ENCODE results near the gene BTNL8. TPM values are rescaled to one million over a fixed set of nuclear protein-coding genes. Genes with fewer than 3 reads are reported as not detected.
"Not testable (repeated sequence)": the region's sequence is repeated elsewhere in the genome, so short reads cannot be mapped to it uniquely, and the experiment has no call there.

BTNL8 gene
- total RNA-seq, 1 donor from 2014 or later = not detected

GRCh38 chr5:180874804-180875582 lies 24.0 kb upstream of the BTNL8 start:
- intact Hi-C loops (cut with micrococcal nuclease) = no loop called here

DNA sequence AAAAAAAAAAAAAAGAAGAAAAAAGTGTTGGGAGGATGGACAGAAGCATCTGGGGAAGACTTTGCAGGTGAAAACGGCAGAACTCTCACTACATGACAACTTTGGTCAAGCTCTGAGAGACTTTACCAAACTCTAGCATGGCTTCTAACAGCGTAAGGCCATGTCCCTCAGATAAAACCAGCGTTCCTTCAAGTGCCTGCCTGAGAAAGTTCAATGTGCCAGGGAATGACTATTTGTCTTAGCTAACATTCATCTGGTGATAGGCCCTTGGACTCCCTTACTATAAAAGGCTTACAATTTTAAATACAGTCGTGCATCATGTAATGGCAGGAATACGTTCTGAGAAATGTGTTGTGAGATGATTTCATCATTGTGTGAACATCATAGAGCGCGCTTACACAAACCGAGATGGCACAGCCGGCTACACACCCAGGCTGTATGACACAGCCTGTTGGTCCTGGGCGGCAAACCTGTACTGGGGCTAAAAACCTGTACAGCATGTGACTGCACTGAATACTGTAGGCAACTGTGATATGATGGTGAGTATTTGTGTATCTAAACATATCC lies 23.0 kb upstream of the BTNL8 start:
- intact Hi-C loops (cut with micrococcal nuclease) = no loop called here

GRCh38 chr5:180885845-180886529 lies 13.0 kb upstream of the BTNL8 start:
- intact Hi-C loops (cut with micrococcal nuclease) = not testable (repeated sequence)

GRCh38 chr5:180889381-180889780 lies 9.6 kb upstream of the BTNL8 start:
- intact Hi-C loops (cut with micrococcal nuclease) = no loop called here

DNA sequence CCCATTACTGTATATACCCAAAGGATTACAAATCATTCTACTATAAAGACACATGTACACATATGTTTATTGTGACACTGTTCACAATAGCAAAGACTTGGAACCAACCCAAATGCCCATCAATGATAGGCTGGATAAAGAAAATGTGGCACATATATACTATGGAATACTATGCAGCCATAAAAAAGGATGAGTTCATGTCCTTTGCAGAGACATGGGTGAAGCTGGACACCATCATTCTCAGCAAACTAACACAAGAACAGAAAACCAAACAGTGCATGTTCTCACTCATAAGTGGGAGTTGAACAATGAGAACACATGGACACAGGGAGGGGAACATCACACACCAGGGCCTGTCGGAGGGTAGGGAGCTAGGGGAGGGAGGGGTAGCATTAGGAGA lies 3.6 kb upstream of the BTNL8 start:
- intact Hi-C loops (cut with micrococcal nuclease) = not testable (repeated sequence)

- intact Hi-C loops (cut with micrococcal nuclease) = no loop called here
Observed at GRCh38 chr5:180900178-180900577, 1.2 kb downstream of the BTNL8 start.

DNA sequence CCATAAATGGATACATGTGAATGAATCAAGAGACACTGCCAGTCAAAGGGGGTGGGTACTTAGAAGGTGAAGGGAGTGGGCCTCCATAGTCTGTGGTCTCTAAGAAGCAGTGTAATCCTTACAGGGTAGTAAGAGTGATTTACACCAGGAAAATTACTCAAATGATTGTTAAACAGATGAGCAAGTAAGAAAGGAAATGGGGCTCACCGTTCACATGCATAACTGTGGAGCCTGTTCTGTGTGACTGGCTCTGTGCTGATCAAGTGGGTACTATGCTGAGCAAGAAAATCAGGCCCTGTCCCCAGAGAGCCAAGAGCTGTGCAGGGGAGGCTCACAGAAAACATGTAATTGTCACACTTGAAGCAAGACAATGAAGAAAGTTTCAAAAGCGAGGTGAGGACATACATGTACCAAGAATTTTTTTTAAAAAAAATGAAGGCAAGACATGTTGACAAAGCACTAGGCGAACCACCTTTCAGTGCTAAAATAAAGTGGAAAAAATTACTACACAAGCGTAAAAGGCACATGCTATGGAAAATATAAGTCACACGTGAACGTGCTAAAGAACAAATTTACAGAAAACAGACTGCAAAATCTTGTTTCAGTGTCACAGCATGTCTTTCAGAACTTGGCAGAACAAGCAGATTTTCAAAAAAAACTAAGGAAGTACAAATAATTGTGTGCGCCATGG lies 2.5 kb downstream of the BTNL8 start:
- intact Hi-C loops (cut with micrococcal nuclease) = no loop called here

GRCh38 chr5:180908400-180908799 lies 9.4 kb downstream of the BTNL8 start:
- intact Hi-C loops (cut with micrococcal nuclease) = no loop called here

GRCh38 chr5:180908998-180909731 lies 10.2 kb downstream of the BTNL8 start:
- intact Hi-C loops (cut with micrococcal nuclease) = no loop called here

DNA sequence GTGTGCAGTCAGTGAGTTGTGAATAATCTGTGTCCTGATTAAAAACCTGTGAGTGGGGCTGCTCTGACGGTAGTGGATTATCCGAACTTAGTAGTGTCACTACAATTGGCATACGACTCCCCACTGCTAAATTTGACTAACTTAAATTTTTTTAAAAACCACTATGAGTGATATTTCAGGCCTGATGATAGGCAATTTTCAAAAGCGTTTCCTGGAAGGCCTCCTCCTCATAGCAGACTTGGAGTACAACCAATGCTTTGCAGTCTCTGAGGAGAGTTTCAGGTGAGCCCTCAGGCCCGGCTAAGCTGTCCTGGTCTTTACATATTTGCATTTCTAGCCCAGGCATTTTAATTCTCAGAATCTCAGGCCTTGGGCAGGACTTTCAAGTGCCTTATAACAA lies 10.8 kb downstream of the BTNL8 start:
- intact Hi-C loops (cut with micrococcal nuclease) = no loop called here

- intact Hi-C loops (cut with micrococcal nuclease) = no loop called here
Observed at GRCh38 chr5:180910182-180910581, 11.2 kb downstream of the BTNL8 start.

- intact Hi-C loops (cut with micrococcal nuclease) = no loop called here
Observed at GRCh38 chr5:180910735-180911134, 11.8 kb downstream of the BTNL8 start.

GRCh38 chr5:180914646-180915045 lies 15.7 kb downstream of the BTNL8 start:
- intact Hi-C loops (cut with micrococcal nuclease) = no loop called here

- intact Hi-C loops (cut with micrococcal nuclease) = no loop called here
Observed at GRCh38 chr5:180915924-180916323, 17.0 kb downstream of the BTNL8 start.

DNA sequence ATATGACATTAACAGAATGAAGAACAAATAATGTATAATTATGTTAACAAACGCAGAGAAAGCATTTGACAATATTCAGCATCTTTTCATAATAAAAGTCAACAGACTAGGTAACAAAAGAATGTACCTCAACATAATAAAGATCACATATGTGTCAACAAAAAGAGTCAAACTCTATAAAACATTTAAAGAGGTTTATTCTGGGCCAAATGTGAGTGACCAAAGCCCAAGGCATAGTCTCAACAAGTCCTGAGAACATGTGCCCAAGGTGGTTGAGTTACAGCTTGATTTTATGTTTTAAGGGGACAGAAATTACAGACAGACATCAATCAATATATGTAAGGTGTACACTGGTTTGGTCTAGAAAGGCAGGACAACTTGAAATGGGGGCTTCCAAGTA lies 19.4 kb downstream of the BTNL8 start:
- intact Hi-C loops (cut with micrococcal nuclease) = no loop called here

DNA sequence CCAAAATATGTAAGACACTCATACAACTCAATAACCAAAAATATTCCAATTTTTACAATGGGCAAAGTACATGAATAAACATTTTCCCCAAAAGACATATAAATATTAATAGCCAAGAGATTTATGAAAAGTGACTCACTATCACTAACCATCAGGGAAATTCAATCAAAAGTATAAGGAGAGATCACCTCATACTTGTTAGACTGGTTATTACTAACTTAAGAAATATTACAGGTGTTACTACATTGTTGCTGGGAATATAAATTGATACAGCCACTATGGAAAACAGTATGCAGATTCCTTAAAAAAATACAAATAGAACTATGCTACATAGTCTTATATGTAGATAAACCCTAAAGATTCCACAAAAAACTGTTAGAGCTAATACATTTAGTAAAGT lies 21.8 kb downstream of the BTNL8 start:
- intact Hi-C loops (cut with micrococcal nuclease) = no loop called here

GRCh38 chr5:180922932-180923331 lies 24.0 kb downstream of the BTNL8 start:
- intact Hi-C loops (cut with micrococcal nuclease) = no loop called here

DNA sequence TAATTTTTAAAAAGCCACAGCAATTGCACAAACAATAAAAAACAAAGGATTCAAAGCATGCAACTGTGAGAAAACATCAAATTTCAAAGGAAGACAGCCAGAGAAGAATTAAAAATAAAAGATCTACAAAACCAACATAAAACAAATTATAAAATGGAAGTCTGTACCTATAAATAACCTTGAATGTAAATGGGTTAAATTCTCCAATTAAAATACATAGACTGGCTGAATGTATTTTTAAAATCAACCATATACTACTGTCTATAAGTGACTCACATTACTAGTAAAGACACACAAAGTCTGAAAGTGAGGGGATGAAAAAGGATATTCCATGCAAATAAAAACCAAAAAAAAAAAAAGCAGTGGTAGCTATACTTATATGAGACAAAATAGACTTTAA lies 33.7 kb downstream of the BTNL8 start:
- intact Hi-C loops (cut with micrococcal nuclease) = no loop called here

GRCh38 chr5:180935203-180935602 lies 36.2 kb downstream of the BTNL8 start:
- intact Hi-C loops (cut with micrococcal nuclease) = no loop called here

GRCh38 chr5:180938294-180938693 lies 39.3 kb downstream of the BTNL8 start:
- intact Hi-C loops (cut with micrococcal nuclease) = no loop called here

DNA sequence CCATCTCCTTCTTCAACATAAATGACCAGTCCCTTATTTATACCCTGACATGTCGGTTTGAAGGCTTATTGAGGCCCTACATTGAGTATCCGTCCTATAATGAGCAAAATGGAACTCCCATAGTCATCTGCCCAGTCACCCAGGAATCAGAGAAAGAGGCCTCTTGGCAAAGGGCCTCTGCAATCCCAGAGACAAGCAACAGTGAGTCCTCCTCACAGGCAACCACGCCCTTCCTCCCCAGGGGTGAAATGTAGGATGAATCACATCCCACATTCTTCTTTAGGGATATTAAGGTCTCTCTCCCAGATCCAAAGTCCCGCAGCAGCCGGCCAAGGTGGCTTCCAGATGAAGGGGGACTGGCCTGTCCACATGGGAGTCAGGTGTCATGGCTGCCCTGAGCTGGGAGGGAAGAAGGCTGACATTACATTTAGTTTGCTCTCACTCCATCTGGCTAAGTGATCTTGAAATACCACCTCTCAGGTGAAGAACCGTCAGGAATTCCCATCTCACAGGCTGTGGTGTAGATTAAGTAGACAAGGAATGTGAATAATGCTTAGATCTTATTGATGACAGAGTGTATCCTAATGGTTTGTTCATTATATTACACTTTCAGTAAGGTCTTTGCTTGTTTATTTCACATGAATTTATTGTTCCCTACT lies 51.5 kb downstream of the BTNL8 start:
- intact Hi-C loops (cut with micrococcal nuclease) = no loop called here
